ENCODE measurements around the gene ASTN2.

Gene ASTN2

GRCh38 chr9:116380496-116380995 lies 1034.3 kb downstream of the ASTN2 start:
- DNase-seq (ENCODE audit: low spot score), result no peak

GRCh38 chr9:116379821-116380220 lies 1035.0 kb downstream of the ASTN2 start:
- DNase-seq (ENCODE audit: low spot score), result no peak

- DNase-seq (ENCODE audit: low spot score), result no peak
These were observed 1036.0 kb downstream of the ASTN2 start for GRCh38 chr9:116378873-116379272.

- no peak for DNase-seq (ENCODE audit: low spot score)
These were observed 1037.6 kb downstream of the ASTN2 start for GRCh38 chr9:116377179-116377798.
